ENCODE results near the gene WNT2B. TPM values are rescaled to one million over a fixed set of nuclear protein-coding genes. Genes with fewer than 3 reads are reported as not detected.

Gene WNT2B
- polyA plus RNA-seq, 1 donor, result 4.0 TPM

DNA sequence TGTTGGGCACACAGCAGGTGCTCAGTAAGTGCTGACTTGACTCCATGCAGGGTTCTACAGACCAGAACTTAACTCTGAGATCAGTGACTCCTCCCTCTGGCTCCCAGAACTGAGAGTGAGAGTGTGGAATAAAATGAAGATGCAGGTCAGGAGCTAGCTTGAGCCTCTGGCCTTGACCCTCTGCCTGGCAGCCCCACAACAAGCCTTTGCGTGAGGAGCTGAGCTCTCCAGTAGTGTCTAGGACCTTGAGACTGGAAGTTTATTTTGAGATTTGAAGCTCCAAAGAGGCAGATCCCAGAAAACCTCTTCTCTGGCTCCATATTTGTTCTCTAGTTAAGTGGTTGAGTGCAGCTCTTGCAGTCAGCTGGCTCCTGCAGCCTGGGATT lies 3.4 kb upstream of the WNT2B start:
- no peak for DNase-seq

DNA sequence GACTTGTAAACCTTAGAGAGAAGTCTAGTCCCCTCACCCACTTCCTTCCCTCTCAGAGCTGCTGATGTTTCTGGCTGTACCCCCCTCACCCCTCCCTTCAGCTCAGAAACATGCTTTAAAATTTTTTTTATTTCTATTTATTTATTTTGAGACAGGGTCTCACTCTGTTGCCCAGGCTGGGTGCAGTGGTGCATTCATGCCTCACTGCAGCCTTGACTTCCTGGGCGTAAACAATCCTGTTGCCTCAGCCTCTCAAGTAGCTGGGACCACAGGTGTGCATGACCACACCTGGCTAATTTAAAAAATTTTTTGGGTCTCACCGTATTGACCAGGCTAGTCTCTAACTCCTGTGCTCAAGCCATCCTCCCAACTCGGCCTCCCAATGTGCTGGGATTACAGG lies 2.9 kb upstream of the WNT2B start:
- DNase-seq, result no peak

DNA sequence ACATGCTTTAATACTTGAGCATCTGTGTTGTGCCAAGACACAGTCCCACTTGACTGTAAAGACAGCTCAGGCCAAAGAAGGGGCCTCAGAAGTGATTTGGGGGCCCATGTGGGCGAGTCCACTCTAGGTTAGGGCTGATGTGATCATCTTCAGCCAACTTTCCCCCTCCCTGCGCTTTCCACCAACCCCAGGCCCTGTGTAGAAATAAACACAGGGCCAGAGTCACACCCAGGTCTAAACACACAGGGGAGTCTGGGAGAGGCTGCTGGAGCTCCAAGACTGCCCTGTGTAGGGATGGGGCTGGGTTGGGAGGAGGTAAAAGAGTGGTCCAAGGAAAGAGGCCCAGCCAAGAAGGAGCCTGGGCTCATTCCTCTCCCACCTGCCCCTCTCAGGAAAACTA lies 2.5 kb upstream of the WNT2B start:
- no peak for DNase-seq

DNA sequence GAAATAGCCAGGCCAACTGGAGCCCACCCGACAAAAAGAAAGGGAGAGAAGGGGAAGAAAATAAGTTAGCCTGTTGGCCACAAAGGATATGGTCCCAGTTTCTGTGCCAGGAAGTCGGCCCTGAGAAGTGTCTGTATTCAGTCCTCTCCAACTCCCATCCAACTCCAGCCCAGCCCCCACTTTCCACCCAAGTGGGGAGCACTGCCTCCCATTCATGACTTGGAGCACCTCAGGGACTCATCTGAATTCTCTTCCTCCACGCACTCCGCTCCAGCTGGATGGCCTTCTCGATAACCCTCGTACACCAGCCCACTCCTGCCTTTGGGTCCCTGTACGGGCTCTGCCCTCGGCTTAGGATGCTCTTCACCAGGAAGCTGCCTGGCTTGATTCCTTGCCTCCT lies 2.0 kb upstream of the WNT2B start:
- no peak for DNase-seq

DNA sequence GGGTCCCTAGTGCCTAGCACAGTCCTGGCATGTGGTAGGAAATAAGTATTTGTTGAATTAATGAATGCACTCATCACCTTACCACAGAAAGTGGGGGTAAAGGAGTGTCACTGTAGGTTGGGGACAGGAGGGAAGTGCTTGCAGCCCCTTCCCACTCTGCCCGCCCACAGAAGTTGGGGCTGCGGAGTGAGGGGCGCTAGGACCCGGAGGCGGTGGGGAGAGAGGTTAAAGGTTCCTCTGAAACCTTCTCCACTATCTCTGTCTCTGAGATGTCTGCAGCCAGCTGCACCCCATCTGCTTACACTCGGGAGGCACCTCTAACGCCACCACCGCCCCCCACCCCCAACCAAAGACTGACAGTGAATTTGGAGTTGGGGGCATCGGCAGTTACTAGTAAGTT lies 1.4 kb upstream of the WNT2B start:
- no peak for DNase-seq

DNA sequence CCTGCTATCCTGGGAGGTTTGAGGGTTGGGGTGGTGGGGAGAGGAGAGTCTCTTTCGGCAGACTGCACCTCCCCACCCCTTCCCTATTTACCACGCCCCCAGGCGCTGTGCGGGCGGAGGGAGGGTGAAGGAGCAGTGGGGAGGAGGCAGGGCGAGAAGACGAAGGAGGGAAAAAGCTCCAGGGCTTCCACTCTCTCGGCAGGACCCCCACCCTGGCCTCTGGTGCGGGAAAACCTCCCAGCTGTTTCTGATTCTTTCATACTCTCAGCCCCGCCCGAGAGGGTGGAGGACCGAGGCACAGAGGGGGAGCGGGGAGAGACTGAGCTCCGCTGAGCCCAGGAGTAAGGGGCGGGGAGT lies 866 bp upstream of the WNT2B start:
- no peak for DNase-seq

DNA sequence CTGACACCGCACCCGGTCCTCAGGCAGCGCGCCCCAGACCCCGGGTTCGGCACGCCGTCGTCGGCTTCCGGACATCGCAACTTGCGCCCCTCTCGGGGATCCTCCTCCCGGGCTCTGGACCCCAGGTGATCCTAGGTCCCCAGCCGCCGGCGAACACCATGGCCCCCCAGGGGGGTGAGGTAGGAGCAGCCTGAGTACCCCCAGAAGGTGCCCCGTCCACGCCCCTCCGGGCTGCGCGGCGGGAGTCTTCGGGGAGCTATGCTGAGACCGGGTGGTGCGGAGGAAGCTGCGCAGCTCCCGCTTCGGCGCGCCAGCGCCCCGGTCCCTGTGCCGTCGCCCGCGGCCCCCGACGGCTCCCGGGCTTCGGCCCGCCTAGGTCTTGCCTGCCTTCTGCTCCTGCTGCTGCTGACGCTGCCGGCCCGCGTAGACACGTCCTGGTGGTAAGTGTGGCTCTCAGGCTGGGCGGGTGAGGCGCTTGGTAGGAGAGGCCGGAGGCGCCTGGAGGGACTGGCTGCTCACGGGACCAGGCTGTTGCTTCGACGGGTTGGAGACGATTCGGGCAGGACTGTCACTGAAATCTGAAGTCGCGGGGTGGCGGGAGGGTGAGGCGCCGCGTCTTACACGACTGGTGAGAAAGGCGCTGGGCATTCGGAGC lies 367 bp downstream of the WNT2B start:
- DNase-seq, result no peak

DNA sequence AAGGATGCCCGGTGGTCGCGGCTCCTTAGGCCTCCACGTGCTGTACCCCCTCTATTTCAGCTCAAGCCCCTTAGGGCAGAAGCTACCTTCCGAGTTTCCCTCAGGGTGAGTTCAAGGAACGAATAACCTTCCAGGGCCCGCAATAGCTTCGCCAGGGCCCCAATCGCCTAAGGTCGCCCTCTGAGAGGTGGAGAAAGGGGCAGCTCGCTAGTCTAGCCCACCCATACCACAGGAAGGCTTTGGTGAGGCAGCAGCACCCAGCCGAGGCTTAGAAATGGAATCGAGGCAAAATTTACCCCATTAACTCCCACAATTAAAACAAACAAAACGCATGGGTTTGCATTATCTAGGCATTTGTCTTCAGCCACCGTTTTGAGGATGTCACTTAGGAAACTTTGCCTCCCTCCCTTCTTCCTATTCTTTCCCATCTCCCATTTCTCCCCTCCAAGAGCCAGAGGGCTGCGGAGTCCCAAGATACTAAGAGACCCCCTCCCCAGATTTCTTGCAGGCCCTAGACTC lies 954 bp downstream of the WNT2B start:
- DNase-seq, result no peak

DNA sequence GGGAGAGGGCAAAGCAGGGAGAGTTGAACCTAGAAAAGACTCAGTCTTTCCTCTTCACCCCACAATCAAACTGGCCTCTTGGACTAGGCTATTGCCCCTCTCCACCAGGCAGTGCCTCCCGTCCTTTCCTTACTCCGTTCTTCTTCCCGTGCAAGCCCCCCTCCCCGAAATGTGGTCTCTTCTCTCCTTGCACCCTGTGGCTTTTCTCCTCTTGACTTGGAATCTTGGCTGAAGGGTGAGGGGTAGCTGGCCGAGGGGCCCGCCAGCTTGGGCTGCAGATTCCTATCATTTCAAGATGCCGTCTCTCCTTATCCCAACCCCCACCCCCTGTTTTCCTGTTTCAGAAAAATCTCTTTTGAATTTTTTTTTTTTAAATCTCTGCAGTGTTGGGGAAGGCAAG lies 1.6 kb downstream of the WNT2B start:
- no peak for DNase-seq

DNA sequence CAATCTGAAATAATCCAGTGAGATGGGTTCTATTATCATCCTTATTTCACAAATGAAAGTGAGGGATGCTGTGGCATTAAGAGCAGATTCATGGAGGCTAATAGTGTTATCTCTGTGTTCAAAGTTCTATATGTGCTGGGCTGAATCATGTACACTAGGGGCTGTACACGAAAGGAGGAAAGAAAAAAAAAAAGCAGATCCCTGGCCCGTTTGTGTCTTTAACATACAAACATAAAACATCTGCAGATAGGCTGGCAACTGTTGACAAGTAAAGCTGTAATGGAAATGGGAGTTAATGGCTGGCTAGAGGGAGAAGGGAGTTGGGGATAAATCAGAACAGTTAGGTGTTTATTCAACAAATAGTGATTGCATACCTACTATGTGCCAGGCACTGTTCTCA lies 3.1 kb downstream of the WNT2B start:
- DNase-seq, result no peak

DNA sequence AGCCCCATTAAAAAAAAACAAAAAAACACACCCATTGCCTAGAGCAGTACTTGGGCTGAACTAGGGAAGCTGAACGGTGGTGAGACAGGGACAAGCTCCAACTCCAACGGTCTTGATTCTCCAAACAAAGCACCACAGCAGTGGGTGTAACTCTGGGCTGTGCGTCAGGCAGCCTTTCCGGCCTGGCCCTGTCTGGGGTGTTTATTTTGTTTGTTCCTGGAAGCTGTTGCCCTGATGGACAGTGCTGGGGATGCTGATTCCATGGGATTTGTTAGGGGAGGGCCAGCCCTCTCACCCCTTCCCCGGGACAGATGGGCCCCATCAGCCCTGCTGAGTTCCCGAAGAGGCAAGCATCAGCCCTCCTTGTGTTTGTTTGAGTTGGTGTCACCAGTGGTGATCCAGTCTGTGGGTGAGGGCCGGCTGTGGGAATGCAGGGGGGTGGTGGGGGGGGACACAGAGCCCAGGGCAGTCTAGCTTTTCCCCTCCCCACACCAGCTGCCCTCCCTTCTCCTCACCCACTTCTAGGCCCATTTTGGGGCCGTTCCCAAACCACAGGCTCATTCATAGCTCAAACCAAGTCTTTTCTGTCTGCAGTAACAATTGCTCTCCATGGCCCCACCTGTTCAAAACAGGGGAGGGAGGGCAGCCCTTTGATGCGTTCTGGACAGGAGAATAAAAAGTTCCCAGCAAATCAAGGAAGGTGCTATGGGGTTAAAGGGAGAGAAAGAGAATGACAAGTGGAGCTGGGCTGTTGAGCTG lies 4.5 kb downstream of the WNT2B start:
- no peak for DNase-seq

DNA sequence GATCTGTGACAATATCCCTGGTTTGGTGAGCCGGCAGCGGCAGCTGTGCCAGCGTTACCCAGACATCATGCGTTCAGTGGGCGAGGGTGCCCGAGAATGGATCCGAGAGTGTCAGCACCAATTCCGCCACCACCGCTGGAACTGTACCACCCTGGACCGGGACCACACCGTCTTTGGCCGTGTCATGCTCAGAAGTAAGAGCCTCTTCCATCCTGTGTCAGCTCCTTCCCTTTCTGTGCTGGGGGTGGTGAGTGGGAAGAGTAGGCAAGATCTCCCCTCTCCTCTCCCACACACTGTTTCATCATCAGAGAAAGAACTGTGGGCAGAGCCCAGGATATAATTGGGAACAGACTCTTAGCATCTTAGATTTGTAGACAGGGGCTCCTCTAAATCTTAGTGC lies 6.1 kb downstream of the WNT2B start:
- no peak for DNase-seq

DNA sequence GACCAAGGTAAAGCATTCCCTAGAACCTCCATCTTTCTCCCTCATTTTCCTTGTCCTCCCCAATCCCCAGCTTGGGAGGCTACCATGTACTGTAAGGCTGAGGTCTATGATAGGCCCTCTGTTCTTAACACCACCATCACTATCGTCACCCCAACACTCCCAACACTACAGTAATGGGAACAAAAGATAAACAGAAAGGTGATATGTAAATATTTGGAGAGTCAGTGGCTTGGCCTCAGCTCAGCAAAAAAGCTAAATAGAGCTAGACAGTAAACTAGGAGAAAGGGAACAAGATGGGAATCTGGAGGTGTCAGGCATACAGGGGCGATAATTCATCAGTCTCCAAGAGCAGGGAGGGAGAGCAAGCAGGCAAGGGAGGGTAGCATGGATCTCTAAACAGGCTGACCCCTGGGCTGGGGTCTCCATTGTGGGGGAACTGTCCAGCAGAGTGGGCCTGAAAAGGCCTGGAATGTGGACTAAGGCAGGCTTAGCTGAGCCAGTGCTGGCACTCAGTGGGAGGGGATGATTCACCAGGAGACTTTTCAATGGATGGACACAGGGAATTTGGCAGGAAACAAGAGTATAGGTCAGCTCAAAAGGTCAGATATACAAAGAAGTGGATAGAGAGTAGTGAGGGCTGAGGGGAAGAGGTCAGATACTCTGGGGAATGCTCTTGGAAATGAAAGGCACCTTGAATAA lies 6.7 kb downstream of the WNT2B start:
- no peak for DNase-seq

DNA sequence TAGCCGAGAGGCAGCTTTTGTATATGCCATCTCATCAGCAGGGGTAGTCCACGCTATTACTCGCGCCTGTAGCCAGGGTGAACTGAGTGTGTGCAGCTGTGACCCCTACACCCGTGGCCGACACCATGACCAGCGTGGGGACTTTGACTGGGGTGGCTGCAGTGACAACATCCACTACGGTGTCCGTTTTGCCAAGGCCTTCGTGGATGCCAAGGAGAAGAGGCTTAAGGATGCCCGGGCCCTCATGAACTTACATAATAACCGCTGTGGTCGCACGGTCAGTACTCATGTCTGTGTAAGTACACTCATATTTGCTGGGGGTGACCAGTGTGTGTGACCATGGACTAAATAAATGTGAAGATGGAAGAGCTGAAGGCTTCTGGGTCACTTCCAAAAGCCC lies 7.4 kb downstream of the WNT2B start:
- DNase-seq, result no peak

DNA sequence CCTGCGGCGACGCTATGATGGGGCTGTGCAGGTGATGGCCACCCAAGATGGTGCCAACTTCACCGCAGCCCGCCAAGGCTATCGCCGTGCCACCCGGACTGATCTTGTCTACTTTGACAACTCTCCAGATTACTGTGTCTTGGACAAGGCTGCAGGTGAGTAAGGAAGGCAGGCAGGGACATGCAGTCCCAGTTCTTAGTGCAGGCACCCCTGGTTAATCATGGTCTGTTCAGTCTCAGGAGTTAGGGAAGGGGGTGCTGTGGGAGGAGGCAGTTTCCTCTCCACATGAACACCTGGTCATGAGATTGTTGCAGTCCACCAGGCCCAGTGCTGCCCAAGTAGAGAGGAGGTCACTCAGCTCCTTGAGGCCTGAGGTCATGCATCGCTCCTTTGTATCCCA lies 8.5 kb downstream of the WNT2B start:
- no peak for DNase-seq

DNA sequence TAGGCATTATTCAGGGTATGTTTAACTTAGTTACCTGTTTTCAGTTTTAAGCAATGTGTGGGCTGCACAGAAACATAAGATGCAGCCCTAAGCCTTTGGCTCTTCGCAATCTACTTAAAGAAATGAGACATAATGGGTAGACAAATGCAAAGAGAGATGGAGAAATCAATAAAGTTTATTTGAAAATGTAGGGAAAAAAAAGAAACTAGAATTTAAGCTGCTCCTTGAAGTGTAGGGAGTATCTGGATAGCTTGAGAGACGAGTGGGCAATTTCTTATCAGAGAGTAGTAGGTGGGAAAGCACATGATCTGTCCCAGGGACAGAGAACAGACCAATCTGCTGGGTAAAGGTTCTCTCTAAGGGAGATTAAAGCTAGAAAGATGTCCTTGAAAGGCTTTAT lies 8.9 kb downstream of the WNT2B start:
- no peak for DNase-seq

DNA sequence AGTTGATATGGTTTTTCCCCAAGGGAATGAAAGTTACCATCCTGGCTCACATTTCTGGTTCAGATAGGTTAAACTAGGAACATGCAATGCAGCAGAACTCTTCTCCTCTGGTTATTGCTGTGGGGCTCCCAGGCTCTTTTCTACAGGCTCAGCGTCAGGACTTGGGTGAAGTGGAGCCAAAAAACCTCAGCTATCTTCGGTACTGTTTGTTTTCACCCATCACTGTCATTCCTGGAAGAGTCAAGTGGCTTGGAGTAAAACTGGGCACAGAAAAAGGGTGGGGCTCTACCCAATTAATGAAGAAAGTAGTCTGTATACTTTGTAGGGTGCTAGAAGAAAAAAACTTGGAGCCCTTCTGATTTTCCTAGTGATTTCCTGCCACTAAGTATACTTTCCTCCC lies 9.4 kb downstream of the WNT2B start:
- DNase-seq, result no peak

DNA sequence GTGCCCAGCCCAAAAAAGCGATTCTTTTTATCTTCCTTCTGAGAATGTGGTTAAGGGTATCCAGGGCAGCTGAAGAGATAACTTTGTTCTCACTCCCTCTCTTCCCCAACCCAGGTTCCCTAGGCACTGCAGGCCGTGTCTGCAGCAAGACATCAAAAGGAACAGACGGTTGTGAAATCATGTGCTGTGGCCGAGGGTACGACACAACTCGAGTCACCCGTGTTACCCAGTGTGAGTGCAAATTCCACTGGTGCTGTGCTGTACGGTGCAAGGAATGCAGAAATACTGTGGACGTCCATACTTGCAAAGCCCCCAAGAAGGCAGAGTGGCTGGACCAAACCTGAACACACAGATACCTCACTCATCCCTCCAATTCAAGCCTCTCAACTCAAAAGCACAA lies 11.4 kb downstream of the WNT2B start:
- DNase-seq, result no peak

DNA sequence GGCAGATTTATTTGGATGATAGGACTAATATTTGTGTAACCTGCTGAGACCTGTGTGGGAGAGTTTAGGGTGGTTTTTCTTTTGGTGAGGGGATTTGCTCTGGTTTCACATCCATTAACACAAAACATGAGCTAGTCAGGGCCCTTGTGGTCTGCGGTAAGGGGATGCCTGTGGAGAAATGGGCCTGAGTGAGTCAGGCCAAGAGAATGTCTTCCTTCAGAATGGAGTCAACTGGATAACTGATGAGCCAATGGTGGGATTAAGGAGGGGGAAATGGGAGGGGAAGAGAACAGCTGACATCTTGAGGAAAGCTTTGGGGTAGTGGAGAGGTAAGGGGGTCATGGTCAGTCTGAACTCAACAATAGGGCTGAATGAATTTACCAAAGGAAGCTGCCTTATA lies 13.9 kb downstream of the WNT2B start:
- DNase-seq, result no peak

DNA sequence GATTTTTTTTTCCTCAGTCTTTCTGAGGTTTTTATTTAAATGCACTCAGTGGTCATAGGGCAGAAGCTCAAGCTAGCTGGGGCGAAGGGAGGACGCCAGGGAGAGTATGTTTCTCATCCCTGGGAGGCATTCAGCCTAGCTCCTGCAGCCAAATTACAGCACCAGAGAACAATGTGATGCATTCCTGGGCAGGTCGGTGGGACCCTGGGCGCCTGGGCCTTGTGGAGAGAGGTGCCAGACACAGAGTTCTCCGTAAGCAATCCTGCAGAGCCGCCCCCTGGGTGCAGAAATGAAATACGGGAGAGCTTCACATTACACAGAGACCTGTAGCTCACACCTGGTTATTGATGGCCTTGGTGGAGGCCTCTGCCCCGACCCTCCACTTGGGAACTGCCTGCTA lies 15.5 kb downstream of the WNT2B start:
- DNase-seq, result no peak

DNA sequence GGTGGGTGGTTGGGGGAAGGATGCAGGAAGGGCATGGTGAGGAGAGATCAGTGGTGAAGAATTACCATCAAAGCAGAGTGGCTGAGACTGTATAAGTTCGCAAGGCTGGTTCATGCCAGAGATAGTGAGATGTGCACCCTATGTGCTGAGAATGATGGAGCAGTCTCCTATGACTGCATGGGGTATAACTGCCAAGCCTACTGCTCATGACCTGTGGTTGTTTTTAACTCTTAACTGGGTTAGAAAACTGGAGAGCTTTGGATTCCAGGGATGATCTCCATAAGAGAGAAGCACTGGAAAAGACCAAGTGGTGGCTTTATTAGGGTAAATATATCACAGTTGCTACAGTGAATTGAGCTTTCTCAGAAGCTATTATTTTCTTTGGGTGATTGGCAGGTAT lies 16.2 kb downstream of the WNT2B start:
- no peak for DNase-seq

DNA sequence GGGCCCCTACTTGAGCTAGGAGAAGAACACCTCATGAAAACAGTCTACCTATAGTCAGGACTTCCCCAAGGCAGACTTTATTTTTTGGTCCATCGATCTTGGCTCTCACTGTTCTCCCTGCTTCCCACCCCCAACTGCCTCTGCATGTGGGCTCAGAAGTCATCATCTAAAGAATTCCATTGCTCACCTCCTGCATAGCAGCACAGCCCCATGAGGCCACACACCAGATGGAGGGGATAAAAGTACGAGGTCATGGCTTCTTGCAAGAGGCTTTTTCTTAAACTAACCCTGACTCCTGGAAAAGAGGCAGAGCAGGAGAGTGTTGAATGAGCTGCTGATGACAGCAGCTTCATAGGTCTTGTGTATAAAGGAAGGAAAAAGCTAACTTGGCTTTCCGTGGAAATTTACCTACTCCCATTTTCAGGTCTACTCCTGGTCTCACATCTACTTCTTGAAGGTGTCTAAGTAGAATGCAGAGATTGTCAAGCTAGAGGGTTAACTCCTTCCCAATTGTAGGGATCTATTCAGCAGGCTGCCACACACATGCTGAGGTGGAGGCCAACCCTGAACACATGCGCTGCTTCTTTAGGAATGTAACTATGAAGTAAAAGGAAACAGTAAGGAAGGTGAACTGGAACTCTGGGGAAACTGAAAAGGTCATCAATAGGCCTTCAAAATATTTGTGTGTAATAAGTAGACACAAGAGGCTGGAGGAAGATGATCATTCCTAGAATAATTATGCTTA lies 18.7 kb downstream of the WNT2B start:
- no peak for DNase-seq

DNA sequence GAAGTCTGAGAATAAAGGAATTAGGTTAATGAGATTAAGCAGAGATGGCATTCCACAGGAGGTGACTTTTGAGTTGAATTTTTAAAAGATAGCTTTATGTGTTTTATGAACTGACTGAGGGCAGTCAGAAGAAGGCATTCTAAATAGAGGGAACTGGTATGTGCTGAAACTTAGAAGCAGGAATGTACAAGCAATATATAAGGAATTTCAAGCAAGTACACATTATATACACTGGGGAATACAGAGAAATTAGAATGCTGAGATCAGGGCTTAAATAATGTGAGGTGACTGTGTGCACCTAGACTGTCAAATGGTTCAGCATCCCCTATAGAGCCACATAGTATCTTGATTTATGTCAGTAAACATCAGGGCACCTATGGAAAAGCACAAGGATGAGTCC lies 19.3 kb downstream of the WNT2B start:
- DNase-seq, result no peak
